T-helper 2 cell treated with Interferon-gamma antibody and Interleukin-4, amounts not matched to agents 5 μg/mL and 100 μg/mL, for 36 hours (primary cell): ENCODE measurements around the gene PRAME.
"Not testable (repeated sequence)": the region's sequence is repeated elsewhere in the genome, so short reads cannot be mapped to it uniquely, and the experiment has no call there.

ENCODE experiments used
- DNase-seq: peaks from one replicate; pipeline ENCODE4 v3.0.0; 2021; ENCODE audit warnings: low spot score
- H3K27ac Mint-ChIP-seq: one replicate; pipeline ENCODE4 v1.8.0; 2021; ENCODE audit warnings: mild to moderate bottlenecking, mixed read lengths
- H3K27me3 Mint-ChIP-seq: one replicate; pipeline ENCODE4 v1.8.0; 2021; ENCODE audit warnings: low read depth, mixed read lengths
- H3K36me3 Mint-ChIP-seq: one replicate; pipeline ENCODE4 v1.8.0; 2021; ENCODE audit warnings: low read depth, mixed read lengths
- H3K4me1 Mint-ChIP-seq: one replicate; pipeline ENCODE4 v1.8.0; 2021; ENCODE audit warnings: low read depth, mixed read lengths
- H3K4me3 Mint-ChIP-seq: one replicate; pipeline ENCODE4 v1.8.0; 2022; ENCODE audit warnings: mild to moderate bottlenecking, moderate library complexity, mixed read lengths
- H3K9me3 Mint-ChIP-seq: one replicate; pipeline ENCODE4 v1.8.0; 2021; ENCODE audit warnings: mixed read lengths

The PRAME gene

DNA sequence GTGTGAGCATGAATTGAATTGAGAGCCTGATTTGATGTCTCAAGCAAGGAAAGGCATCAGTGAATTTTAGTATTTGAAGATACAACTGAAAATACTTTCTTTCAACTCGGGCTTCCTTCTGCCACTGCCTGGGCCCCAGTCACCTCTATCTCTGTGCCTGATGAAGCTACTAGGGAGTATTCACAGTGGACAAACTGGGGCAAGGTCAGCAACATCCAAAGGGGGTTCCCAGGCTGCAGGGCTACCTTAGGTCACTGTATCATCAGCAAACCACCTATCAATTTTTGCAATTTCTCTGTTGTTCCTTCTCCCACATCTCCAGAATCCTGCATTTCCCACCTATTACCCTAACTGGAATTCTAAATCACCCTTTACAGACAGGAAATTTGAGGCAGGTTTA lies 10.2 kb downstream of the PRAME start:
- no peak for DNase-seq

GRCh38 chr22:22548317-22548716 lies 10.7 kb downstream of the PRAME start:
- Mint-ChIP-seq H3K9me3 (no peaks in the 10 kb centered on the region), H3K4me3 (no peak overlapping the region), H3K36me3 (no peaks in the 10 kb centered on the region), H3K27me3 (no peaks in the 10 kb centered on the region), H3K4me1 (no peaks in the 10 kb centered on the region), H3K27ac (no peak overlapping the region)
- no peak for DNase-seq

More for the DNA sequence above, 10.2 kb downstream of the PRAME start:
- no peaks in the 10 kb centered on the region for H3K4me1 Mint-ChIP-seq
- H3K36me3 Mint-ChIP-seq, result no peaks in the 10 kb centered on the region
- H3K4me3 Mint-ChIP-seq, result no peak overlapping the region
- no peak overlapping the region for H3K27ac Mint-ChIP-seq
- no peaks in the 10 kb centered on the region for H3K9me3 Mint-ChIP-seq
- no peaks in the 10 kb centered on the region for H3K27me3 Mint-ChIP-seq

DNA sequence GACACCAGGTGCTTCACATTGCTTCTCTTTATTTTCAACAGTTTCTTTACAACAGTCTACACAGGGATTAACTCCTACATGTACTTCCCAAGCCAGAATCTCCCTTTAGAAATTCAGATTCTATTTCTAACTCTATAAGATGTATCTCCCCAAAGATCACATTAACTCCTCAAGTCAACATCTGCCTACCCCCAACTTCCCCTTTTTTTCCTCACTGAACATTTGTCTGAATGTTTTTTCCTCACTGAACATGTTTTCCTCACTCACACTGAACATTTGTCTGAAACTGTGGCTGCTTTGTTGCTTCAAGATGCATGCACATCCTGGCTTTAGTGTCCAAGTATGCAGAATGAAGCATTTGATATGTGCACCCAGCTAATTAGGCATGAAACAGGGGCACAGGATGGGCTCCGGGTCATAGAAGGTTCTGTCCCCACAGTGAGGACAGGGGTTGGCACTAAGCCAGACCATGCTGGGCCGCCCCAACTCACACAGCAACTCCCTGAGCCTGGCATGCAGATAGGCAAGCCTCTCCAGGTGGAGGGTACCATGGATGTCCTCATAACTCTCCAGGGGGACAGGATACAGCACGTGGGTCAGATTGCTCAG lies 11.3 kb downstream of the PRAME start:
- H3K27me3 Mint-ChIP-seq, result no peaks in the 10 kb centered on the region
- H3K4me3 Mint-ChIP-seq, result no peak overlapping the region
- no peaks in the 10 kb centered on the region for H3K36me3 Mint-ChIP-seq
- H3K9me3 Mint-ChIP-seq, result no peaks in the 10 kb centered on the region
- no peak overlapping the region for H3K27ac Mint-ChIP-seq
- H3K4me1 Mint-ChIP-seq, result no peaks in the 10 kb centered on the region
- DNase-seq, result no peak

GRCh38 chr22:22547226-22547625 lies 11.8 kb downstream of the PRAME start:
- Mint-ChIP-seq H3K4me1 (no peaks in the 10 kb centered on the region), H3K36me3 (no peaks in the 10 kb centered on the region), H3K4me3 (no peak overlapping the region), H3K27ac (no peak overlapping the region), H3K9me3 (no peaks in the 10 kb centered on the region), H3K27me3 (no peaks in the 10 kb centered on the region)
- no peak for DNase-seq

- Mint-ChIP-seq H3K4me1 (no peaks in the 10 kb centered on the region), H3K9me3 (no peaks in the 10 kb centered on the region), H3K27ac (no peak overlapping the region), H3K27me3 (no peaks in the 10 kb centered on the region), H3K4me3 (no peak overlapping the region), H3K36me3 (no peaks in the 10 kb centered on the region)
- DNase-seq, result no peak
Observed at GRCh38 chr22:22546490-22546889, 12.6 kb downstream of the PRAME start.

- no peaks in the 10 kb centered on the region for H3K4me1 Mint-ChIP-seq
- DNase-seq, result no peak
Observed at GRCh38 chr22:22545084-22545483, 14.0 kb downstream of the PRAME start.

GRCh38 chr22:22538226-22538989 lies 20.7 kb downstream of the PRAME start:
- Mint-ChIP-seq H3K27ac (no peak overlapping the region), H3K27me3 (peaks cover 5% of the 10 kb centered on the region), H3K4me3 (no peak overlapping the region), H3K9me3 (no peaks in the 10 kb centered on the region), H3K4me1 (no peaks in the 10 kb centered on the region), H3K36me3 (no peaks in the 10 kb centered on the region)
- DNase-seq, result no peak

More at GRCh38 chr22:22545084-22545483, 14.0 kb downstream of the PRAME start:
- no peak overlapping the region for H3K27ac Mint-ChIP-seq
- no peak overlapping the region for H3K4me3 Mint-ChIP-seq
- no peaks in the 10 kb centered on the region for H3K27me3 Mint-ChIP-seq
- H3K36me3 Mint-ChIP-seq, result no peaks in the 10 kb centered on the region
- H3K9me3 Mint-ChIP-seq, result no peaks in the 10 kb centered on the region

- no peak overlapping the region for H3K4me3 Mint-ChIP-seq
- no peak overlapping the region for H3K27ac Mint-ChIP-seq
- no peak for DNase-seq
- peaks cover 5% of the 10 kb centered on the region for H3K27me3 Mint-ChIP-seq
- no peaks in the 10 kb centered on the region for H3K4me1 Mint-ChIP-seq
- no peaks in the 10 kb centered on the region for H3K36me3 Mint-ChIP-seq
- H3K9me3 Mint-ChIP-seq, result no peaks in the 10 kb centered on the region
Observed at GRCh38 chr22:22536916-22537315, 22.1 kb downstream of the PRAME start.

DNA sequence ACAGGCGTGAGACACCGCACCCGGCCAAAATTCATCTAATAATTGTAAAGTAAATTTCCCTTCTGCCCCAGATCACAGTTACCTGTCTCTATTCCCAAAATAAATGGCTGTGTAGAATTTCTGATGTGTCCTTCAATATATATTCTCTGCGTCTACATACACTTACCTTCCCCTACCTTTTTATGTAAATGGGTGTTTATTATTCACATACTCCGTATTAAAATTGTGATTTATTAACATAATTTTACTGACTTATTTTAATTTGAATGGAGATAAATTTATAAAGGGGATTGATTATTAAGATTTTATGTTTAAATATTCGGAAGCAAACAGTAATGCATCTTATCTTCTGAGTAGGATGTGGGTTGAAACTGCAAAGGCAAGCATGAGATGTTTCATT lies 22.6 kb downstream of the PRAME start:
- H3K9me3 Mint-ChIP-seq, result no peaks in the 10 kb centered on the region
- H3K27me3 Mint-ChIP-seq, result peaks cover 5% of the 10 kb centered on the region
- H3K4me1 Mint-ChIP-seq, result no peaks in the 10 kb centered on the region
- H3K36me3 Mint-ChIP-seq, result no peaks in the 10 kb centered on the region
- no peak overlapping the region for H3K4me3 Mint-ChIP-seq
- DNase-seq, result no peak
- no peak overlapping the region for H3K27ac Mint-ChIP-seq

GRCh38 chr22:22535662-22536061 lies 23.4 kb downstream of the PRAME start:
- DNase-seq, result no peak
- H3K36me3 Mint-ChIP-seq, result no peaks in the 10 kb centered on the region
- no peak overlapping the region for H3K27ac Mint-ChIP-seq
- no peaks in the 10 kb centered on the region for H3K9me3 Mint-ChIP-seq
- H3K4me3 Mint-ChIP-seq, result no peak overlapping the region
- no peaks in the 10 kb centered on the region for H3K4me1 Mint-ChIP-seq
- peaks cover 5% of the 10 kb centered on the region for H3K27me3 Mint-ChIP-seq

DNA sequence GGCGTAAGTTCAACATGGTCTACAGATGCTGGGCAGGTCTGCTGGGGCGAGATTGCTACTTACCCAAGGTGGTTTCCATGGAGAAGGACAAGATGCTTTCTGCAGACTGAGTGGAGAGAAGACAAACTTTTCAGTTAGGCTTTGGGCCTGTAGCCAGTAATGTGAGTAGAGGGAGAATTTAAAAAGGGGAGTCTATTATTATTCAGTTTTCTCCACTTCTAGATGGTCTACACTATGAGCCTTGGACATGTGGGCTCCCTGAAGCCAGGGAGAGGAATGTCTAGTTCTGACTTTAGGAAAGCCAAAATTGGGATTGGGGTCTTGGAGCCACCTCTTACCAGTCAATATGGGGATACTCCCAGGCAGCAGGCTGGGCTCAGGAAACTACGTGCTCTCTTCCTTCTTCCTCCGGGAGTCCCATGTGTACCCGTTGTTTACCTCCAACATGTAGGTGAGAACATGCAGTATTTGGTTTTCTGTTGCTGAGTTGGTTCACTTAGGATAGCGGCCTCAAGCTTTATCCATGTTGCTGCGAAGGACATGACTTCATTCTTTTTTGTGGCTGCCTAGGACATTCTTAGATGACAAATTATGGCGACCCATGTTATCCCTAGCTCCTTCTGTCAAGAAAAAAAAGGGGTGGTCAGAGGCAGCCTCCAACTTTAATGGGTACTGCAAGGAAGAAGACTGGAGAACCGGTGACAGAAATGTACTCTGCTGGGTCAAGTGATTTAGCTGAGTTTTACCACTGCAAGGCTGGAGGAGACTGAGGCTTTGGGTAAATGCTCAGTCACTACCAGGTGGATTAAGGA lies 24.3 kb downstream of the PRAME start:
- Mint-ChIP-seq H3K9me3 (no peaks in the 10 kb centered on the region), H3K27ac (no peak overlapping the region), H3K36me3 (no peaks in the 10 kb centered on the region), H3K4me3 (no peak overlapping the region), H3K27me3 (peaks cover 5% of the 10 kb centered on the region), H3K4me1 (no peaks in the 10 kb centered on the region)
- no peak for DNase-seq

GRCh38 chr22:22533863-22534262 lies 25.2 kb downstream of the PRAME start:
- H3K36me3 Mint-ChIP-seq, result no peaks in the 10 kb centered on the region
- H3K4me3 Mint-ChIP-seq, result no peak overlapping the region
- no peak overlapping the region for H3K27ac Mint-ChIP-seq
- H3K9me3 Mint-ChIP-seq, result no peaks in the 10 kb centered on the region
- DNase-seq, result no peak
- peaks cover 7% of the 10 kb centered on the region for H3K27me3 Mint-ChIP-seq
- no peaks in the 10 kb centered on the region for H3K4me1 Mint-ChIP-seq

- Mint-ChIP-seq H3K27me3 (peaks cover 7% of the 10 kb centered on the region), H3K4me1 (no peaks in the 10 kb centered on the region), H3K27ac (no peak overlapping the region), H3K4me3 (no peak overlapping the region), H3K36me3 (no peaks in the 10 kb centered on the region), H3K9me3 (no peaks in the 10 kb centered on the region)
- no peak for DNase-seq
Observed at GRCh38 chr22:22533417-22533816, 25.6 kb downstream of the PRAME start.

DNA sequence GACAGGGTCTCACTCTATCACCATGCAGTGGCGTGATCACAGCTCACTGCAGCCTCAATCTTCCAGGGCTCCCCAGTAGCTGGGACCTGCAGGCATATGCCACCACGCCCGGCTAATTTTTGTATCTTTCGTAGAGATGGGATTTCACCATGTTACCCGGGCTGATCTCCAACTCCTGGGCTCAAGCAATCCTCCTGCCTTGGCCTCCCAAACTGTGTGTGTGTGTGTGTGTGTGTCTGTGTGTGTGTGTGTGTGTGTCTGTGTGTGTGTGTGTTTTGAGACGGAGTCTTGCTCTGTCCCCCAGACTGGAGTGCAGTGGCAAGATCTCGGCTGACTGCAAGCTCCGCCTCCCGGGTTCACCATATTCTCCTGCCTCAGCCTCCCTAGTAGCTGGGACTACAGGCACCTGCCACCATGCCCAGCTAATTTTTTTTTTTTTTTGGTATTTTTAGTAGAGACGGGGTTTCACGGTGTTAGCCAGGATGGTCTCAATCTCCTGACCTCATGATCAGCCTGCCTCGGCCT lies 26.5 kb downstream of the PRAME start:
- not testable (repeated sequence) for H3K36me3 Mint-ChIP-seq, H3K9me3 Mint-ChIP-seq, H3K27me3 Mint-ChIP-seq, H3K4me1 Mint-ChIP-seq, H3K4me3 Mint-ChIP-seq, DNase-seq, H3K27ac Mint-ChIP-seq
